SK-N-SH treated with all-trans-retinoic acid at 6 μM for 48 hours (cell line): Measurements from ENCODE around the gene SACS.

Experiments used
- ARNTL ChIP-seq: fragments of 450-650 bp; formaldehyde crosslinking; IDR thresholded peaks from 2 replicates; pipeline ENCODE4 v1.5.0; 2020; ENCODE audit warnings: low read depth, mild to moderate bottlenecking, moderate library complexity, borderline replicate concordance
- BACH2 ChIP-seq: fragments of 250-450 bp; sonication (Bioruptor Pico); IDR thresholded peaks from 2 replicates; pipeline ENCODE4 v1.9.0; 2021; ENCODE audit warnings: mild to moderate bottlenecking, borderline replicate concordance
- CREB5 ChIP-seq: fragments of 250-450 bp; sonication (Bioruptor Pico); IDR thresholded peaks from 2 replicates; pipeline ENCODE4 v1.5.1; 2020; ENCODE audit warnings: low read depth, mild to moderate bottlenecking, moderate library complexity
- GLIS3 ChIP-seq: fragments of 250-450 bp; sonication (Bioruptor Pico); IDR thresholded peaks from 2 replicates; pipeline ENCODE4 v1.5.0; 2020; ENCODE audit warnings: mild to moderate bottlenecking, moderate library complexity
- RARB ChIP-seq: fragments of 250-450 bp; sonication (Bioruptor Pico); IDR thresholded peaks from 2 replicates; pipeline ENCODE4 v1.8.0; 2021; ENCODE audit warnings: mild to moderate bottlenecking, moderate library complexity
- TSHZ2 ChIP-seq: fragments of 250-450 bp; sonication (Bioruptor Pico); IDR thresholded peaks from 2 replicates; pipeline ENCODE4 v1.5.0; 2020; ENCODE audit warnings: mild to moderate bottlenecking, moderate library complexity
- ZFP30 ChIP-seq: fragments of 450-650 bp; formaldehyde crosslinking; IDR thresholded peaks from 2 replicates; pipeline ENCODE4 v1.5.0; 2022; ENCODE audit warnings: mild to moderate bottlenecking, moderate library complexity
- ZNF8 ChIP-seq: fragments of 450-650 bp; formaldehyde crosslinking; IDR thresholded peaks from 2 replicates; pipeline ENCODE4 v1.5.0; 2020; ENCODE audit warnings: mild to moderate bottlenecking, moderate library complexity
- TF ChIP-seq, protein P1 (sequence below): fragments of 250-450 bp; sonication (Bioruptor Pico); IDR thresholded peaks from 2 replicates; pipeline ENCODE4 v1.8.0; 2020; ENCODE audit warnings: mild to moderate bottlenecking, moderate library complexity, borderline replicate concordance

DNA sequence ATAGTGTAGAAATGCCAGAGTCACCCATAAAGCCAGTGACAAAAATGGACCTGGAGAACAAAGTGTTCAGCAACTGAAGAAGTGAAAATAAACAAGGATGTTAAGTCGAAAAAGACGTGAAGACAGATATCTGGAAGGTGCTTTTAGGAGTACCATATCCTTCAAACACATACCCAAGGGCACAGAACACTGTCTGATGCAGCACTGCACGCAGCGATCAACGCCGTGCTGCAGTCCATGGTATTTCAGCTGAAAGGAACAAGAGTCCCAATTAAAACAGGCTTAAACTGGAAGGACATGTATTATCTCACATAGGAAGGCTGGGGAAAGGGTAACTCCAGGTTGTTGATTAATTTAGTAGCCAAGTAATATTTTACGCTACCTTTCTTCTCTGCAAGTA is 144.5 kb downstream of the SACS start:
- TF ChIP-seq ARNTL (CRISPR knock-in tag) (no peak), ZFP30 (CRISPR knock-in tag) (no peak), BACH2 (no peak), TSHZ2 (CRISPR knock-in tag) (no peak), ZNF8 (CRISPR knock-in tag) (no peak), GLIS3 (no peak), CREB5 (CRISPR knock-in tag) (no peak), RARB (CRISPR knock-in tag) (no peak)
- TF ChIP-seq, protein P1, sequence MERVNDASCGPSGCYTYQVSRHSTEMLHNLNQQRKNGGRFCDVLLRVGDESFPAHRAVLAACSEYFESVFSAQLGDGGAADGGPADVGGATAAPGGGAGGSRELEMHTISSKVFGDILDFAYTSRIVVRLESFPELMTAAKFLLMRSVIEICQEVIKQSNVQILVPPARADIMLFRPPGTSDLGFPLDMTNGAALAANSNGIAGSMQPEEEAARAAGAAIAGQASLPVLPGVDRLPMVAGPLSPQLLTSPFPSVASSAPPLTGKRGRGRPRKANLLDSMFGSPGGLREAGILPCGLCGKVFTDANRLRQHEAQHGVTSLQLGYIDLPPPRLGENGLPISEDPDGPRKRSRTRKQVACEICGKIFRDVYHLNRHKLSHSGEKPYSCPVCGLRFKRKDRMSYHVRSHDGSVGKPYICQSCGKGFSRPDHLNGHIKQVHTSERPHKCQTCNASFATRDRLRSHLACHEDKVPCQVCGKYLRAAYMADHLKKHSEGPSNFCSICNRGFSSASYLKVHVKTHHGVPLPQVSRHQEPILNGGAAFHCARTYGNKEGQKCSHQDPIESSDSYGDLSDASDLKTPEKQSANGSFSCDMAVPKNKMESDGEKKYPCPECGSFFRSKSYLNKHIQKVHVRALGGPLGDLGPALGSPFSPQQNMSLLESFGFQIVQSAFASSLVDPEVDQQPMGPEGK (CRISPR knock-in tag): no peak
